ENCODE data around the gene LRBA. TPM values are rescaled to one million over a fixed set of nuclear protein-coding genes. Genes with fewer than 3 reads are reported as not detected.

LRBA gene
- total and polyA plus RNA-seq, 2 donors (not counting 3 experiments of a cell fraction or from before 2014, with no cell fraction given): 18.0 to 35.1 TPM

GRCh38 chr4:150253416-150253815 lies 761.7 kb downstream of the LRBA start:
- Histone ChIP-seq H3K9me3 (replicated peaks; ENCODE audit: control insufficient read depth, insufficient read depth, low read length) (no peaks in the 10 kb centered on the region), H3K4me3 (replicated peaks in 1 of 3; ENCODE audit: insufficient read depth in 1 of 3, low read depth in 1 of 3, low read length in 3 of 3) (no peak overlapping the region), H3K36me3 (ENCODE audit: control insufficient read depth in 2 of 2, extremely low read depth in 1 of 2, insufficient read depth in 2 of 2, low read length in 2 of 2) (no peaks in the 10 kb centered on the region), H3K4me2 (ENCODE audit: insufficient read depth, low read length) (no peak overlapping the region), H3K4me1 (ENCODE audit: control insufficient read depth, extremely low read depth, insufficient read depth, low read length) (no peaks in the 10 kb centered on the region), H3K27me3 (ENCODE audit: control insufficient read depth in 2 of 2, insufficient read depth in 2 of 2, low read length in 2 of 2) (no peaks in the 10 kb centered on the region), H2AFZ (ENCODE audit: low read depth, low read length) (no peak overlapping the region), H3K9me1 (replicated peaks; ENCODE audit: control insufficient read depth, extremely low read depth, insufficient read depth, low read length) (no peaks in the 10 kb centered on the region), H3K9ac (replicated peaks; ENCODE audit: extremely low read depth, insufficient read depth, low read length) (no peak overlapping the region), H3K79me2 (ENCODE audit: control insufficient read depth, insufficient read depth, low read length) (no peaks in the 10 kb centered on the region), H3K27ac (ENCODE audit: insufficient read depth, low read depth, low read length) (no peak overlapping the region), H4K20me1 (replicated peaks; ENCODE audit: control insufficient read depth, extremely low read depth, insufficient read depth, low read length) (no peaks in the 10 kb centered on the region)
- intact Hi-C loops (cut with micrococcal nuclease) (no loop called here), dilution Hi-C loops (cut with MboI; ENCODE audit: extremely low pct_ligation_motif_present, low sequenced_read_pairs) (no loop called here)
- CTCF ChIA-PET: interaction anchor here (1.2 kb wide), 1 partner anchor 614 kb away, joined by 5 read pairs; no protein-coding TSS in a partner anchor
- no peak for DNase-seq (ENCODE audit: low read depth, low spot score)
- BruUV-seq (replicated peaks): no TSS peak
- TF ChIP-seq POLR2AphosphoS5 (IDR thresholded peaks at IDR 0.05; ENCODE audit: insufficient read depth, low read depth, low read length): no peak
- TF ChIP-seq JUN (IDR thresholded peaks at IDR 0.05; ENCODE audit: borderline replicate concordance, insufficient read depth, insufficient read length, low read depth): no peak
- no peak for TF ChIP-seq POLR2A (IDR thresholded peaks at IDR 0.05; ENCODE audit: low read depth, low read length)
- TF ChIP-seq GATA2 (IDR thresholded peaks at IDR 0.05; ENCODE audit: insufficient read depth, insufficient read length, low read depth, low read length): no peak
- TF ChIP-seq EZH2 (IDR thresholded peaks at IDR 0.05; ENCODE audit: borderline replicate concordance, low read depth, low read length, severe bottlenecking): no peak
- POLR2A ChIA-PET: no interaction called here
- FAIRE-seq: no peak

GRCh38 chr4:150252741-150253140 lies 762.3 kb downstream of the LRBA start:
- Histone ChIP-seq H3K4me3 (replicated peaks in 1 of 3; ENCODE audit: insufficient read depth in 1 of 3, low read depth in 1 of 3, low read length in 3 of 3) (no peak overlapping the region), H3K4me1 (ENCODE audit: control insufficient read depth, extremely low read depth, insufficient read depth, low read length) (no peaks in the 10 kb centered on the region), H3K36me3 (ENCODE audit: control insufficient read depth in 2 of 2, extremely low read depth in 1 of 2, insufficient read depth in 2 of 2, low read length in 2 of 2) (no peaks in the 10 kb centered on the region), H3K4me2 (ENCODE audit: insufficient read depth, low read length) (no peak overlapping the region), H3K9me3 (replicated peaks; ENCODE audit: control insufficient read depth, insufficient read depth, low read length) (no peaks in the 10 kb centered on the region), H3K79me2 (ENCODE audit: control insufficient read depth, insufficient read depth, low read length) (no peaks in the 10 kb centered on the region), H4K20me1 (replicated peaks; ENCODE audit: control insufficient read depth, extremely low read depth, insufficient read depth, low read length) (no peaks in the 10 kb centered on the region), H3K27ac (ENCODE audit: insufficient read depth, low read depth, low read length) (no peak overlapping the region), H2AFZ (ENCODE audit: low read depth, low read length) (no peak overlapping the region), H3K27me3 (ENCODE audit: control insufficient read depth in 2 of 2, insufficient read depth in 2 of 2, low read length in 2 of 2) (no peaks in the 10 kb centered on the region), H3K9ac (replicated peaks; ENCODE audit: extremely low read depth, insufficient read depth, low read length) (no peak overlapping the region), H3K9me1 (replicated peaks; ENCODE audit: control insufficient read depth, extremely low read depth, insufficient read depth, low read length) (no peaks in the 10 kb centered on the region)
- no peak for TF ChIP-seq MYC (IDR thresholded peaks at IDR 0.05; ENCODE audit: low read depth, low read length)
- TF ChIP-seq POLR2A (IDR thresholded peaks at IDR 0.05; ENCODE audit: low read depth, low read length): no peak
- no peak for TF ChIP-seq POLR2AphosphoS5 (IDR thresholded peaks at IDR 0.05; ENCODE audit: insufficient read depth, low read depth, low read length)
- TF ChIP-seq JUN (IDR thresholded peaks at IDR 0.05; ENCODE audit: borderline replicate concordance, insufficient read depth, insufficient read length, low read depth): no peak
- TF ChIP-seq MAX (IDR thresholded peaks at IDR 0.05; ENCODE audit: insufficient read depth, insufficient read length): no peak
- TF ChIP-seq CTCF (IDR thresholded peaks at IDR 0.05; ENCODE audit: extremely low read depth in 1 of 2, insufficient read depth in 1 of 2, low read depth in 1 of 2, low read length in 2 of 2): no peak
- TF ChIP-seq FOS (IDR thresholded peaks at IDR 0.05; ENCODE audit: borderline replicate concordance, insufficient read depth, low read length): no peak
- no peak for TF ChIP-seq GATA2 (IDR thresholded peaks at IDR 0.05; ENCODE audit: insufficient read depth, insufficient read length, low read depth, low read length)
- no peak for TF ChIP-seq EZH2 (IDR thresholded peaks at IDR 0.05; ENCODE audit: borderline replicate concordance, low read depth, low read length, severe bottlenecking)
- no peak for DNase-seq (ENCODE audit: low read depth, low spot score)
- no TSS peak for BruUV-seq (replicated peaks)
- CTCF ChIA-PET: interaction anchor here (1.2 to 1.4 kb wide), 2 partner anchors 10 to 614 kb away, joined by 5 to 6 read pairs; no protein-coding TSS in a partner anchor
- POLR2A ChIA-PET: no interaction called here
- dilution Hi-C loops (cut with MboI; ENCODE audit: extremely low pct_ligation_motif_present, low sequenced_read_pairs) (no loop called here), intact Hi-C loops (cut with micrococcal nuclease) (no loop called here)
- FAIRE-seq: no peak
